RWPE1 (cell line): Measurements from ENCODE around the gene OMP.

Experiments used
- CTCF ChIA-PET: fragments of 350-600 bp; sonication (Branson Sonifier 250); formaldehyde crosslinking; extraction: SDS; loops from one replicate; lab custom pipeline; 2021; lab: Yijun Ruan, JAX
- POLR2A ChIA-PET: fragments of 400-600 bp; formaldehyde crosslinking; extraction: SDS; loops from one replicate; lab custom pipeline; 2020; ENCODE audit warnings: antibody characterized with exemption; ENCODE audit not compliant: low non-redundant PET; lab: Yijun Ruan, JAX
- DNase-seq: peaks from one replicate; pipeline ENCODE4 v3.0.0; 2012; ENCODE audit warnings: low spot score
- H3K27ac ChIP-seq: fragments of 450-650 bp; 2 replicates; pipeline ENCODE4 v1.5.1; 2017
- TF ChIP-seq, protein P1 (sequence below): fragments of 450-650 bp; conservative IDR thresholded peaks from 2 replicates; pipeline ENCODE4 v1.5.1; 2017; ENCODE audit warnings: low read depth, mild to moderate bottlenecking

OMP gene

DNA sequence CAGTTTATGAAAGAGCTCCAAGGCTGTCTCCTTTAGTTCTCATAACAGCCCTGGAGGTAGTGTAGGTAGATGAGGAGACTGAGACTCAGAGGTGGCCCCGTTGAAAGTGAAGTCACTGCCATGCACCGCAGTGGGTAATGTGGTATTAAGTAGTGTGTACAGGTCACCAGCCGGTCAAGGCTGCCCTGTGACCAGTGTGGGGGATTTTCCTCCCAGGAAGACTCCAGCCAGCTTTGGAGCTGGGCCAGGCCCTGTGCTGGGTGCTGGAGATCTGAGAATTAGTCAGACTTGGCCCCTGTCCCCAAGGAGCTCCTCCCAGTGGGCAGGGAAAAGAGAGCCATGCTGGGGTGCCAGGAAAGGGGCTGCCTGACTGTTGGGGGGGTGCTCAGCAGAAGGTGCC is 5.3 kb downstream of the OMP start:
- CTCF ChIA-PET, result interaction anchor here (0.6 to 1.1 kb wide), 4 partner anchors 17 to 392 kb away, joined by 4 to 6 read pairs (median 4); no protein-coding TSS in a partner anchor
- H3K27ac ChIP-seq, result no peak overlapping the region
- POLR2A ChIA-PET, result no interaction called here
- DNase-seq, result peak; percentile 36
- TF ChIP-seq, protein P1, sequence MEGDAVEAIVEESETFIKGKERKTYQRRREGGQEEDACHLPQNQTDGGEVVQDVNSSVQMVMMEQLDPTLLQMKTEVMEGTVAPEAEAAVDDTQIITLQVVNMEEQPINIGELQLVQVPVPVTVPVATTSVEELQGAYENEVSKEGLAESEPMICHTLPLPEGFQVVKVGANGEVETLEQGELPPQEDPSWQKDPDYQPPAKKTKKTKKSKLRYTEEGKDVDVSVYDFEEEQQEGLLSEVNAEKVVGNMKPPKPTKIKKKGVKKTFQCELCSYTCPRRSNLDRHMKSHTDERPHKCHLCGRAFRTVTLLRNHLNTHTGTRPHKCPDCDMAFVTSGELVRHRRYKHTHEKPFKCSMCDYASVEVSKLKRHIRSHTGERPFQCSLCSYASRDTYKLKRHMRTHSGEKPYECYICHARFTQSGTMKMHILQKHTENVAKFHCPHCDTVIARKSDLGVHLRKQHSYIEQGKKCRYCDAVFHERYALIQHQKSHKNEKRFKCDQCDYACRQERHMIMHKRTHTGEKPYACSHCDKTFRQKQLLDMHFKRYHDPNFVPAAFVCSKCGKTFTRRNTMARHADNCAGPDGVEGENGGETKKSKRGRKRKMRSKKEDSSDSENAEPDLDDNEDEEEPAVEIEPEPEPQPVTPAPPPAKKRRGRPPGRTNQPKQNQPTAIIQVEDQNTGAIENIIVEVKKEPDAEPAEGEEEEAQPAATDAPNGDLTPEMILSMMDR, result no peak

DNA sequence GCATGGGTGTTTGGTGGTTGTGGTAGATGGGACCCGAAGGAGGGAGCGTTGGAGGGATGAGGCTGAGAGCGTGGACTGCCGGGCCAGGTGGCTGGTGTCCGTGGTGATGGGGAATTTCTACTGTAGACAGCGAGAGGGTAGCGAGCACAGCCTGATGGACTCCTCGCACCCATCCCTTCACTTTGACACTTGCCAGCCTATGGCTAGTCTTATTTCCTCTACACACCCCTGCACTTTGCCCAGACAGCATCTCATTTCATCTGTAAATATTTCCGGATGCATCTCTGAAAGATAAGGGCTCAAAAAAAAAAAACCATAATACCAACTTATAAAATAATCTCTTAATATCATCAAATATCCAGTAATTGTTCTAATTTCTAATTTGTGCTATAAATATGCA is 5.8 kb downstream of the OMP start:
- TF ChIP-seq, protein P1, result no peak
- ChIA-PET POLR2A (no interaction called here), CTCF (interaction anchor here (1.0 to 1.1 kb wide), 2 partner anchors 19 to 61 kb away, joined by 4 to 6 read pairs; no protein-coding TSS in a partner anchor)
- no peak overlapping the region for H3K27ac ChIP-seq
- DNase-seq, result no peak

DNA sequence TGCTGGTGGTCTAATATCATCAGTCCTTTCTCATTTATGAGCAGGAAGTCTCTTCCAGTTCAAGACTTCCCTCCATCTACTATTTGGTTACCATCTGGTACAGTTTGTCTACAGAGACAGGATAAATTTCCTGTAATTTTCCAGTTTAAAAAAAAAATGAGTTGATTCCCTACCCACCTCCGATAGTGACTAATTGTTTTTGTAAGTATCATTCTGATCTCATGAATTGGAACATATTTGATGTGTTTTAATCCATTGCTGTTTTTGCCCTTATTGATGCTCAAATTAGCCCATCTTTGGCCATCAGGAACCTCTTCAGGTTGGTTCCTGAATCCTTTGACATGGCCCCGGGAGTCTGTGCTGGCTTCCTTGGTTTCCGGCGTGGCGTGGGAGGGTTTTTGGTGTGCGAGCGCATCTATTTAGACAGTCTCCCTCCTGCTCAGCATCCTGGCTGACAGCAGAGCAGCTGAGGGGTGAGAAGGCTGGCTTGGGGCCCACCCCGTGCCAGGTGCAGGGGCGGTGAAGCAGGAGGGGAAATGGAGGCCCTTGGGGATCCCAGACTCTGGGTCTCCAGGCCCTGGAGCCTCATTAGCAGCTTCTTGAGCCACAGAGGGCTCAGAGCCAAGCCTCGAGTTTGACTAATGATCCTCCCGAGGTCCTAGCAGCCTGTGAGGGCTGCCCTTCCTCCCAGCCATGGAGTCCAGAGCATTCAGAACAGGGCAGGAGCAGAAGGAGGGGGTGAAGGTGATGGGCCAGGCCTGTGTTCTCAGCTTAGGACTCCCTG is 6.8 kb downstream of the OMP start:
- CTCF ChIA-PET, result interaction anchor here (0.6 kb wide), 1 partner anchor 60 kb away, joined by 3 read pairs; no protein-coding TSS in a partner anchor
- POLR2A ChIA-PET, result no interaction called here
- TF ChIP-seq, protein P1, result no peak
- DNase-seq, result no peak
- no peak overlapping the region for H3K27ac ChIP-seq

DNA sequence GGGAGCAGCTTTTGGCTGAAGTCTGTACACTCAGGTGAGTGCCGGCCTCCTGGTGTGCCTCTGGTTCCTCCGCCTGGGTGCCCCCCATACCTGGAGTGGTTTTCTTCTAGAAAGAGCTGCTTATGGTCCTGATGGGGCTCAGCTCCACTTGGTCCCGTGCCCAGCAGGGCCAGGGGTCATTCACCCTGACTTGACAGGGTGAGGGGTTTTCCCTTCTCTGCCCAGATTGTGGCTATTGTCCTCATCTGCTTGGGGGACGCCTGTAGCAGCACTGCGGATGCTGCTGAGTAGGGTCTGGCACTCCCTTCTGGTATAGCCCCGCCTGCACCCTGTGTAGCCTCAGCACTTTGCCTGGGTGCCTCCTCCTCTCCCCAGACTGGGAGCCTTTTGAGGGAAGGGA is 8.2 kb downstream of the OMP start:
- ChIA-PET POLR2A (no interaction called here), CTCF (interaction anchor here (0.6 kb wide), 1 partner anchor 598 kb away, joined by 3 read pairs; no protein-coding TSS in a partner anchor)
- no peak for DNase-seq
- no peak overlapping the region for H3K27ac ChIP-seq
- TF ChIP-seq, protein P1, result no peak

DNA sequence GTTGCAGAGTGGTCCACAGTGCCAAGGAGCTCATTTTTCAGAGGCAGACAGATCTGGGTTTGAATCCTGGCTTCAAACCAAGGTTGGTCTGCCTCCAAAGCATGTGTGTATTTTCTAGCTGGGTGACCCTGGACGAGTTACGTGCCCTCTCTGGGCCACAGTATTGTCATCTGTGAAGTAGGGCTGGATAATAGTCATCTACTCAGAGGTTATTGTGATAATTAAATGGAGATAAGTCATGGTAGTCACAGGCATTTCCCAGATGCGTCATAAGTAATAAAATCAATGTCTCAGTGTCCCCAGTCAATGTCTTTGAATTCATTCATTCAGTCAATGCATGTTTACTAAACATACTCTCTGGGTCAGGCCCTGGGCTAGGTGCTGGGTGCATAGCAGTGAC is 8.6 kb downstream of the OMP start:
- TF ChIP-seq, protein P1, result no peak
- H3K27ac ChIP-seq, result no peak overlapping the region
- ChIA-PET CTCF (interaction anchor here (0.6 kb wide), 1 partner anchor 598 kb away, joined by 3 read pairs; no protein-coding TSS in a partner anchor), POLR2A (no interaction called here)
- DNase-seq, result no peak

DNA sequence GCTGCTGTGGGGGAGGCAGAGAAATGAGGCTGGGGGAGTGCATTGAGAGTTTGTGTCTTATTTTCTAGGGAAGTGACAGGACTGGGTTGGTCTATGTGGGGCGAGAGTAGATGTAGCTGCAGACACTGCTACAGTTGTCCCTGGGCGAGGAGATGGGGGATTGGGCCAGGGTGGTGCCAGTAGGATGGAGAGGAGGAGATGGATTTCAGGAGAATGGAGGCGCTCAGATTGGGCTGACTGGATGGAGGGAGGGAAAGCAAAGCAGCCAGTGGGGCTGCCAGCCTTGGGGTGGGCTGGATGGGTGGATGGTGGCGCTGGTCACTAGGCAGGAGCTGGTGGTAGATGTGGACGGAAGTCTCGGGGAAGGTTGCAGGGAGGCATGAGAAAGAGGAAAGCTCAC is 9.3 kb downstream of the OMP start:
- ChIA-PET CTCF (interaction anchor here (0.7 to 1.2 kb wide), 2 partner anchors 72 to 444 kb away, joined by 3 to 5 read pairs; no protein-coding TSS in a partner anchor), POLR2A (no interaction called here)

More for the DNA sequence above, 9.3 kb downstream of the OMP start:
- no peak overlapping the region for H3K27ac ChIP-seq
- TF ChIP-seq, protein P1, result no peak
- DNase-seq, result no peak
